Prostate gland (tissue), 2 donors: ENCODE measurements around the gene C1orf35. TPM values are rescaled to one million over a fixed set of nuclear protein-coding genes. Genes with fewer than 3 reads are reported as not detected.

Experiments
- DNase-seq: peaks from one replicate; pipeline ENCODE4 v3.0.0-alpha.2; 2019; ENCODE audit warnings: low spot score
- H3K27ac ChIP-seq, 2 donors: fragments of 200-600 bp; sonication (generic); 2 replicates each; pipeline ENCODE4 v1.5.1; 2017 to 2019
- H3K27me3 ChIP-seq: fragments of 200-600 bp; sonication (generic); replicated peaks from 2 replicates; pipeline ENCODE4 v1.5.1; 2019; ENCODE audit not compliant: insufficient read depth
- H3K36me3 ChIP-seq, 2 donors: fragments of 200-600 bp; sonication (generic); 1 replicate in 1 of 2; 2 replicates in 1 of 2; pipeline versions ENCODE4 v1.5.1 to v1.8.1; 2017 to 2019
- H3K4me1 ChIP-seq: fragments of 200-600 bp; sonication (generic); replicated peaks from 2 replicates; pipeline ENCODE4 v1.5.1; 2019
- H3K4me3 ChIP-seq, 2 donors: fragments of 200-600 bp; sonication (generic); 2 replicates each; pipeline ENCODE4 v1.5.1; 2017 to 2019
- H3K9me3 ChIP-seq: fragments of 200-600 bp; sonication (generic); 2 replicates; pipeline ENCODE4 v1.5.1; 2017
- CTCF ChIP-seq, 4 experiments: fragments of 200-600 bp in 2 of 4; fragments of 450-650 bp in 2 of 4; sonication (generic) in 2 of 4; IDR thresholded peaks; 1 replicate in 3 of 4; 2 replicates in 1 of 4; pipeline ENCODE4 v1.5.1; 2016 to 2019; ENCODE audit warnings: antibody characterized with exemption in 4 of 4, mild to moderate bottlenecking in 2 of 4, moderate library complexity in 2 of 4
- POLR2A ChIP-seq: fragments of 450-650 bp; IDR thresholded peaks from one replicate; pipeline ENCODE4 v1.6.1; 2016; ENCODE audit warnings: antibody characterized with exemption, mild to moderate bottlenecking
- POLR2AphosphoS5 ChIP-seq: sonication (generic); formaldehyde crosslinking; IDR thresholded peaks from one replicate; pipeline ENCODE4 v1.6.1; 2017; ENCODE audit warnings: antibody characterized with exemption
- WGBS: methylation state at CpG from one replicate; pipeline ENCODE4 v1.1.5; 2018; 5-methylcytosine and 5-hydroxymethylcytosine counted together
- intact Hi-C: fragments of 100-400 bp; cut with DNase I; formaldehyde crosslinking; loops from one replicate; pipeline ENCODE4 v1.14.2; 2022
- total RNA-seq, 2 donors: library from RNA; depleted of rRNA; stranded (reverse); fragments of >200 nt; gene quantifications; one replicate each; pipeline ENCODE4 v1.1.0, GENCODE V29; 2016

Gene C1orf35
- total RNA-seq, 2 donors from 2014 or later, result 23.5 TPM

- no peaks in the 10 kb centered on the region for H3K36me3 ChIP-seq
- no peak overlapping the region for H3K4me3 ChIP-seq
- WGBS, result 79% methylated on average over 9 of the region's 9 CpGs
- H3K27me3 ChIP-seq, result no peaks in the 10 kb centered on the region
- H3K27ac ChIP-seq, result no peak overlapping the region
- intact Hi-C loops, result loop anchor here (5.0 kb wide), 1 partner anchor 42 kb away; the partner anchor contains the start of gene GJC2
- DNase-seq, result no peak
- TF ChIP-seq POLR2AphosphoS5, result no peak
- TF ChIP-seq POLR2A, result no peak
- no peak for TF ChIP-seq CTCF (IDR thresholded peaks at IDR 0.05)
- H3K4me1 ChIP-seq, result peaks cover 6% of the 10 kb centered on the region
- H3K9me3 ChIP-seq, result no peaks in the 10 kb centered on the region
Measured at GRCh38 chr1:228105270-228105995, 2.3 kb upstream of the C1orf35 start.

- TF ChIP-seq POLR2AphosphoS5, result no peak
- no peak for TF ChIP-seq CTCF (IDR thresholded peaks at IDR 0.05)
- TF ChIP-seq POLR2A, result no peak
- H3K4me3 ChIP-seq, result no peak overlapping the region
- H3K27me3 ChIP-seq, result no peaks in the 10 kb centered on the region
- H3K36me3 ChIP-seq, result no peaks in the 10 kb centered on the region
- intact Hi-C loops, result loop anchor here (5.0 kb wide), 1 partner anchor 43 kb away; the partner anchor contains the start of gene GJC2
- DNase-seq, result no peak
- no peaks in the 10 kb centered on the region for H3K9me3 ChIP-seq
- WGBS, result 59% methylated on average over 7 of the region's 7 CpGs
- H3K27ac ChIP-seq, result no peak overlapping the region
- peaks cover 6% of the 10 kb centered on the region for H3K4me1 ChIP-seq
Measured at GRCh38 chr1:228104526-228105269, 1.6 kb upstream of the C1orf35 start.

- Histone ChIP-seq H3K27ac (peak overlapping the region; percentile 89), H3K36me3 (peaks cover 9 to 21% of the 10 kb centered on the region in 2 donors), H3K9me3 (no peaks in the 10 kb centered on the region), H3K4me1 (peaks cover 3% of the 10 kb centered on the region), H3K4me3 (peak overlapping the region; percentile 64 to 96), H3K27me3 (no peaks in the 10 kb centered on the region)
- 7% methylated on average over 55 of the region's 73 CpGs for WGBS
- intact Hi-C loops, result no loop called here
- TF ChIP-seq CTCF (IDR thresholded peaks at IDR 0.05) (peak in 1 of 4 experiments; percentile 14), POLR2AphosphoS5 (no peak), POLR2A (no peak)
- DNase-seq, result no peak
Measured at GRCh38 chr1:228101994-228102790, 933 bp downstream of the C1orf35 start.

GRCh38 chr1:228101614-228101993 lies 1.5 kb downstream of the C1orf35 start:
- no peaks in the 10 kb centered on the region for H3K9me3 ChIP-seq
- DNase-seq, result no peak
- H3K4me3 ChIP-seq, result peak overlapping the region; percentile 64 to 96
- intact Hi-C loops, result no loop called here
- peaks cover 3% of the 10 kb centered on the region for H3K4me1 ChIP-seq
- no peaks in the 10 kb centered on the region for H3K27me3 ChIP-seq
- WGBS, result 51% methylated on average over 15 of the region's 15 CpGs
- peaks cover 9 to 23% of the 10 kb centered on the region in 2 donors for H3K36me3 ChIP-seq
- H3K27ac ChIP-seq, result peak overlapping the region; percentile 89
- no peak for TF ChIP-seq CTCF (IDR thresholded peaks at IDR 0.05)
- TF ChIP-seq POLR2A, result no peak
- no peak for TF ChIP-seq POLR2AphosphoS5
